ENCODE results near the gene GRID1. TPM values are rescaled to one million over a fixed set of nuclear protein-coding genes. Genes with fewer than 3 reads are reported as not detected.
"Not testable (repeated sequence)": the region's sequence is repeated elsewhere in the genome, so short reads cannot be mapped to it uniquely, and the experiment has no call there.

Gene GRID1
- total RNA-seq, 1 experiment from 2014 or later = 0.07 TPM

GRCh38 chr10:86098187-86098881 lies 268.3 kb downstream of the GRID1 start:
- Histone ChIP-seq H3K4me3 (ENCODE audit: low read length) (no peak overlapping the region), H3K9me3 (ENCODE audit: low read length) (no peaks in the 10 kb centered on the region), H3K79me2 (ENCODE audit: low read length) (no peaks in the 10 kb centered on the region), H3K4me2 (ENCODE audit: low read depth, low read length, poor library complexity, severe bottlenecking) (no peak overlapping the region), H3K9ac (ENCODE audit: low read length) (no peak overlapping the region), H2AFZ (ENCODE audit: low read length) (no peak overlapping the region), H3K4me1 (ENCODE audit: low read length) (peaks cover 4% of the 10 kb centered on the region; the same call in 1 of the 2 replicates), H3K27me3 (ENCODE audit: low read length) (no peaks in the 10 kb centered on the region), H3K9me2 (replicated peaks; ENCODE audit: insufficient read depth, low read length) (no peaks in the 10 kb centered on the region), H3K27ac (ENCODE audit: low read length) (no peak overlapping the region), H4K20me1 (ENCODE audit: insufficient read depth, low read depth, low read length) (no peaks in the 10 kb centered on the region), H3K36me3 (ENCODE audit: insufficient read depth, low read length) (no peaks in the 10 kb centered on the region)
- DNase-seq = no peak

GRCh38 chr10:86095061-86095460 lies 271.5 kb downstream of the GRID1 start:
- H3K4me3 ChIP-seq (ENCODE audit: low read length); H3K27ac ChIP-seq (ENCODE audit: low read length); H3K9me3 ChIP-seq (ENCODE audit: low read length); H3K36me3 ChIP-seq (ENCODE audit: insufficient read depth, low read length); DNase-seq; H3K79me2 ChIP-seq (ENCODE audit: low read length); H2AFZ ChIP-seq (ENCODE audit: low read length); H3K27me3 ChIP-seq (ENCODE audit: low read length); H3K4me1 ChIP-seq (ENCODE audit: low read length); H3K4me2 ChIP-seq (ENCODE audit: low read depth, low read length, poor library complexity, severe bottlenecking); H4K20me1 ChIP-seq (ENCODE audit: insufficient read depth, low read depth, low read length); H3K9ac ChIP-seq (ENCODE audit: low read length); H3K9me2 ChIP-seq (replicated peaks; ENCODE audit: insufficient read depth, low read length): not testable (repeated sequence)

- not testable (repeated sequence) for H2AFZ ChIP-seq (ENCODE audit: low read length); H3K4me3 ChIP-seq (ENCODE audit: low read length); H3K9me3 ChIP-seq (ENCODE audit: low read length); H3K9ac ChIP-seq (ENCODE audit: low read length); H3K9me2 ChIP-seq (replicated peaks; ENCODE audit: insufficient read depth, low read length); H4K20me1 ChIP-seq (ENCODE audit: insufficient read depth, low read depth, low read length); H3K4me2 ChIP-seq (ENCODE audit: low read depth, low read length, poor library complexity, severe bottlenecking); DNase-seq; H3K4me1 ChIP-seq (ENCODE audit: low read length); H3K79me2 ChIP-seq (ENCODE audit: low read length); H3K36me3 ChIP-seq (ENCODE audit: insufficient read depth, low read length); H3K27ac ChIP-seq (ENCODE audit: low read length); H3K27me3 ChIP-seq (ENCODE audit: low read length)
These were observed 274.3 kb downstream of the GRID1 start for GRCh38 chr10:86092311-86092710.

GRCh38 chr10:86091216-86091615 lies 275.4 kb downstream of the GRID1 start:
- no peak for DNase-seq
- Histone ChIP-seq H3K27ac (ENCODE audit: low read length) (no peak overlapping the region), H3K79me2 (ENCODE audit: low read length) (no peaks in the 10 kb centered on the region)

GRCh38 chr10:86090807-86091206 lies 275.8 kb downstream of the GRID1 start:
- DNase-seq = no peak
- H3K4me3 ChIP-seq (ENCODE audit: low read length) = no peak overlapping the region
- H3K36me3 ChIP-seq (ENCODE audit: insufficient read depth, low read length) = no peaks in the 10 kb centered on the region
- H3K9ac ChIP-seq (ENCODE audit: low read length) = no peak overlapping the region
- H3K9me3 ChIP-seq (ENCODE audit: low read length) = no peaks in the 10 kb centered on the region
- H2AFZ ChIP-seq (ENCODE audit: low read length) = no peak overlapping the region
- no peaks in the 10 kb centered on the region for H3K27me3 ChIP-seq (ENCODE audit: low read length)
- no peaks in the 10 kb centered on the region for H4K20me1 ChIP-seq (ENCODE audit: insufficient read depth, low read depth, low read length)
- no peak overlapping the region for H3K27ac ChIP-seq (ENCODE audit: low read length)
- H3K4me2 ChIP-seq (ENCODE audit: low read depth, low read length, poor library complexity, severe bottlenecking) = no peak overlapping the region
- H3K9me2 ChIP-seq (replicated peaks; ENCODE audit: insufficient read depth, low read length) = no peaks in the 10 kb centered on the region
- no peaks in the 10 kb centered on the region for H3K4me1 ChIP-seq (ENCODE audit: low read length)
- no peaks in the 10 kb centered on the region for H3K79me2 ChIP-seq (ENCODE audit: low read length)

More at GRCh38 chr10:86091216-86091615, 275.4 kb downstream of the GRID1 start:
- Histone ChIP-seq H3K4me1 (ENCODE audit: low read length) (no peaks in the 10 kb centered on the region), H3K9me2 (replicated peaks; ENCODE audit: insufficient read depth, low read length) (no peaks in the 10 kb centered on the region), H3K4me2 (ENCODE audit: low read depth, low read length, poor library complexity, severe bottlenecking) (no peak overlapping the region), H2AFZ (ENCODE audit: low read length) (no peak overlapping the region), H3K27me3 (ENCODE audit: low read length) (no peaks in the 10 kb centered on the region), H3K9me3 (ENCODE audit: low read length) (no peaks in the 10 kb centered on the region), H3K4me3 (ENCODE audit: low read length) (no peak overlapping the region), H4K20me1 (ENCODE audit: insufficient read depth, low read depth, low read length) (no peaks in the 10 kb centered on the region), H3K36me3 (ENCODE audit: insufficient read depth, low read length) (no peaks in the 10 kb centered on the region), H3K9ac (ENCODE audit: low read length) (no peak overlapping the region)

GRCh38 chr10:86087716-86088115 lies 278.9 kb downstream of the GRID1 start:
- H3K9me2 ChIP-seq (replicated peaks; ENCODE audit: insufficient read depth, low read length) = no peaks in the 10 kb centered on the region
- no peaks in the 10 kb centered on the region for H3K9me3 ChIP-seq (ENCODE audit: low read length)
- no peak overlapping the region for H3K4me3 ChIP-seq (ENCODE audit: low read length)
- no peak overlapping the region for H3K9ac ChIP-seq (ENCODE audit: low read length)
- no peaks in the 10 kb centered on the region for H3K4me1 ChIP-seq (ENCODE audit: low read length)
- no peaks in the 10 kb centered on the region for H3K79me2 ChIP-seq (ENCODE audit: low read length)
- no peaks in the 10 kb centered on the region for H3K36me3 ChIP-seq (ENCODE audit: insufficient read depth, low read length)
- no peak overlapping the region for H2AFZ ChIP-seq (ENCODE audit: low read length)
- no peaks in the 10 kb centered on the region for H3K27me3 ChIP-seq (ENCODE audit: low read length)
- H3K4me2 ChIP-seq (ENCODE audit: low read depth, low read length, poor library complexity, severe bottlenecking) = no peak overlapping the region
- no peaks in the 10 kb centered on the region for H4K20me1 ChIP-seq (ENCODE audit: insufficient read depth, low read depth, low read length)
- DNase-seq = no peak
- no peak overlapping the region for H3K27ac ChIP-seq (ENCODE audit: low read length)

GRCh38 chr10:86086418-86086817 lies 280.2 kb downstream of the GRID1 start:
- H3K79me2 ChIP-seq (ENCODE audit: low read length) = no peaks in the 10 kb centered on the region

GRCh38 chr10:86085686-86086085 lies 280.9 kb downstream of the GRID1 start:
- H3K4me2 ChIP-seq (ENCODE audit: low read depth, low read length, poor library complexity, severe bottlenecking) = no peak overlapping the region
- H3K9ac ChIP-seq (ENCODE audit: low read length) = no peak overlapping the region
- no peaks in the 10 kb centered on the region for H3K9me2 ChIP-seq (replicated peaks; ENCODE audit: insufficient read depth, low read length)
- H2AFZ ChIP-seq (ENCODE audit: low read length) = no peak overlapping the region
- H3K27me3 ChIP-seq (ENCODE audit: low read length) = no peaks in the 10 kb centered on the region
- no peaks in the 10 kb centered on the region for H3K9me3 ChIP-seq (ENCODE audit: low read length)
- no peaks in the 10 kb centered on the region for H3K36me3 ChIP-seq (ENCODE audit: insufficient read depth, low read length)
- H3K79me2 ChIP-seq (ENCODE audit: low read length) = no peaks in the 10 kb centered on the region
- H3K4me3 ChIP-seq (ENCODE audit: low read length) = no peak overlapping the region
- DNase-seq = no peak
- no peak overlapping the region for H3K27ac ChIP-seq (ENCODE audit: low read length)
- no peaks in the 10 kb centered on the region for H3K4me1 ChIP-seq (ENCODE audit: low read length)
- H4K20me1 ChIP-seq (ENCODE audit: insufficient read depth, low read depth, low read length) = no peaks in the 10 kb centered on the region

More at GRCh38 chr10:86086418-86086817, 280.2 kb downstream of the GRID1 start:
- Histone ChIP-seq H3K4me3 (ENCODE audit: low read length) (no peak overlapping the region), H3K36me3 (ENCODE audit: insufficient read depth, low read length) (no peaks in the 10 kb centered on the region), H4K20me1 (ENCODE audit: insufficient read depth, low read depth, low read length) (no peaks in the 10 kb centered on the region), H2AFZ (ENCODE audit: low read length) (no peak overlapping the region), H3K9me2 (replicated peaks; ENCODE audit: insufficient read depth, low read length) (no peaks in the 10 kb centered on the region), H3K27me3 (ENCODE audit: low read length) (no peaks in the 10 kb centered on the region), H3K9ac (ENCODE audit: low read length) (no peak overlapping the region), H3K27ac (ENCODE audit: low read length) (no peak overlapping the region), H3K9me3 (ENCODE audit: low read length) (no peaks in the 10 kb centered on the region), H3K4me2 (ENCODE audit: low read depth, low read length, poor library complexity, severe bottlenecking) (no peak overlapping the region), H3K4me1 (ENCODE audit: low read length) (no peaks in the 10 kb centered on the region)
- DNase-seq = no peak

Data from Karpas-422 (cell line).